GM12875 (cell line): ENCODE data around the gene PGGT1B.

Experiments used
- H3K4me3 ChIP-seq: one replicate; pipeline ENCODE4 v1.5.1; 2011; ENCODE audit warnings: low read depth, low read length, control low read depth
- TF ChIP-seq, protein P1 (sequence below): IDR thresholded peaks from 2 replicates; pipeline ENCODE4 v1.5.1; 2011; ENCODE audit warnings: low read depth, mild to moderate bottlenecking, control low read depth, inconsistent platforms, low read length, moderate library complexity, borderline replicate concordance; ENCODE audit not compliant: insufficient read depth

The PGGT1B gene

DNA sequence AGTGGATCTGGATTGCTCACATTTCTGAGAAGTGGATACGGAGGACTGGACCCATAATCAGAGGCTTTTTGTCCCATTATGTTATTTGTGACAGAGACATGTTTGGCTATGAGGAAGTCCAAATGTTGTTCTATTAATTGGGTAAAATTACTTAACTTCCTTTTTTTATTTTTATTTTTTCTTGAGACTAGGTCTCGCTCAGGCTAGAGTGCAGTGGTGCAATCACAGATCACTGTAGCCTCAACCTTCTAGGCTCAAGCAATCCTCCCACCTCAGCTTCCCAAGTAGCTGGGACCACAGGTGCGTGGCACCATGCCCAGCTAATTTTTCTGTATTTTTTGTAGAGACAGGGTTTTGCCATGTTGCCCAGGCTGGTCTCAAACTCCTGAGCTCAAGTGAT, 11.9 kb upstream of the PGGT1B start:
- no peak overlapping the region for H3K4me3 ChIP-seq
- TF ChIP-seq, protein P1, sequence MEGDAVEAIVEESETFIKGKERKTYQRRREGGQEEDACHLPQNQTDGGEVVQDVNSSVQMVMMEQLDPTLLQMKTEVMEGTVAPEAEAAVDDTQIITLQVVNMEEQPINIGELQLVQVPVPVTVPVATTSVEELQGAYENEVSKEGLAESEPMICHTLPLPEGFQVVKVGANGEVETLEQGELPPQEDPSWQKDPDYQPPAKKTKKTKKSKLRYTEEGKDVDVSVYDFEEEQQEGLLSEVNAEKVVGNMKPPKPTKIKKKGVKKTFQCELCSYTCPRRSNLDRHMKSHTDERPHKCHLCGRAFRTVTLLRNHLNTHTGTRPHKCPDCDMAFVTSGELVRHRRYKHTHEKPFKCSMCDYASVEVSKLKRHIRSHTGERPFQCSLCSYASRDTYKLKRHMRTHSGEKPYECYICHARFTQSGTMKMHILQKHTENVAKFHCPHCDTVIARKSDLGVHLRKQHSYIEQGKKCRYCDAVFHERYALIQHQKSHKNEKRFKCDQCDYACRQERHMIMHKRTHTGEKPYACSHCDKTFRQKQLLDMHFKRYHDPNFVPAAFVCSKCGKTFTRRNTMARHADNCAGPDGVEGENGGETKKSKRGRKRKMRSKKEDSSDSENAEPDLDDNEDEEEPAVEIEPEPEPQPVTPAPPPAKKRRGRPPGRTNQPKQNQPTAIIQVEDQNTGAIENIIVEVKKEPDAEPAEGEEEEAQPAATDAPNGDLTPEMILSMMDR, result no peak

DNA sequence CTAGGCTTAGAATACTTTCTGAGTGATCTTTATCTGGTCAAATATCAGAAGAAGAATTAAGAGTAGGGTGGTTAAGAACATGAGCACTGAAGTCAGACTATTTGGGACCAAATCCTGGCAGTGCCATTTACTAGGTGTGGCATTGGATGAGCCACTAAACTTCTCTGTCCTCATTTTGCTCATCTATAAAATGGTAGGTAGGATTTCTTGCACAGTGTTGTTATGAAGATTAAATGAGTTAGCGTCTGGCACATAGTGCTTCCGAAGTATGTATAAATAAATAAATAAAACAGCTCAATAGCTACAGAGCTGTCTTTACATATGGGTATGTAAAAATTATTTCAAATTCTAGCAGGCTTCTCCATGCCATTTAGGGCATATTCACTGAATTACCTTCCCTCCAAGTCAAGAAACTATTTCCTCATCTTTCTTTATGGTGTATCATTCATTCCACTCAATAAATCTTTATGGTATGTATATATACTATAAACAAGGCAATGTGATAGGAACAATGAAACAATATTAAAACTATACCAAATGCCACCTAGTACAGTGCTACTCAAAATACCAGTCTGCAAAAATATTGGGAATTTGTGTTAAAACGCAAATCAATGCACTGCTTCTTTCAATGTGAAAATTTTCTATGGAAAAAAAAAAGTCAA, 9.8 kb upstream of the PGGT1B start:
- TF ChIP-seq, protein P1, result no peak

DNA sequence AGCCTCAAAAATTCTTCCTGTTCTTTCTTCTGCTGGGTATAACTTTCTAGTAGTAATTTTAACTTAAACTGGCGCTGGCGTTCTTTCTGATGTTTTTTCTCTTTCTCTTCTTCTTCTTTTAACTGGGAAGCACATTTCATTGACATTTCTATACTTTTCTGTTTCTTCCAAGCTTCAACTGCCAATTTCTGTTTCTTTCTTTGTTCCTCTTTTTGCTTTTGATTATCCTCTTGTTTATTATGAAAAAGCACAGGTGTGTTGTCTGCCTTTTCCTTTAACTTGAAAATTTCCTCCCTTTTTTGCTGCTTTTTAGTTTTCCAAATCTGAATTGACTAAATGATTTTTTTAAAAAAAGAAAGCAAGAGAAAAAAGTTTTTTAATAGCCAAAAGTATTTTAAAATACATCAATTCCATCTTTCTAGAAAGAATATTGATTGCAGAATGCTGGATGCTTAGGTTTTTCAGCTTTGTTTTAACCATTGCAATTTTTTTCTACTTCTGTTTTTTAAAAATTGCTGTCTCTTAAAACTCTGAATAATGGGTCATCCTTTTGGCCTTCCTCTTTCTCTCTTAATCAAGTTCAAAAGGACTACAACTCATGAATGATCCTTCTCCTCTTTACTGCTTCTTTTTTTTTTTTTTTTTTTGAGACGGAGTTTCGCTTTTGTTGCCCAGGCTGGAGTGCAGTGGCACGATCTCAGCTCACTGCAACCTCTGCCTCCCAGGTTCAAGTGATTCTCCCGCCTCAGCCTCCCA, 8.8 kb upstream of the PGGT1B start:
- TF ChIP-seq, protein P1, result no peak
- H3K4me3 ChIP-seq, result no peak overlapping the region

More for the DNA sequence above, 9.8 kb upstream of the PGGT1B start:
- H3K4me3 ChIP-seq, result no peak overlapping the region

DNA sequence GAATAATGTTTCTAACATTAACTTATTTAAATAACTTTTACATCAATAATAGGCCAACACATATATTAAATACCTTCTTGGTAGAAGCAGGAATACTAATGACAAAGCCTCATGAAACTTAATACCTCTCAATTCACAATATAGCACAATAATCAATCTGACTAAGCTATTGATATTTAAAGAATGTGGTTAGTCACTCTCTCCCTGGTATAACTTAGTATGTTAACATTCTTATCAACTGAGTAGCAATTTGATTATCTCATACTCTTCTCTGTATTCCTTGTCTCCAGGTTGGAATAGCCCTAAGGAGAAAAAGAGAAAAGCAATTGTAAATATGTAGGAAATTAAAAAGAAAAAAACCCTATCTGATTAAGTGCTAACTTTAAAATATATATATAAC, 4.9 kb upstream of the PGGT1B start:
- TF ChIP-seq, protein P1, result no peak
- H3K4me3 ChIP-seq, result no peak overlapping the region

DNA sequence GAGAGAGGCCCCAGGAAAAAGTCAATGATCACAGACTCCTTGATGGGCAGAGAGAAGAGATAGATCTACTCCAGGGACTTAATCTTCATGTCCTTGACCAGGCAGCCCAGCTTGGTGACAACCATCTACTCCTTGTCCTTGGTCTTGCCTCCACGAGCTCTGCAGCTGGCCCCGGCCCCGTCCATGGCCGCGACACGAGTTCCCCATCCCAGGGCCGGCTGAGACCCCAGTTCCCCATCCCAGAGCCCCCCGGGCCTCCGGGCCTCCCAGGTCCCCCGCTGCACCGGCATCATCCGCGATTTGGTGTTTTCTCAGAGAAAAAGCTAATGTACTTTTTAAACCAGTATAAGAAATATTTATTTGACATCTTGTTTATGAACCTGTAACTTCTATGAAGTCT, 2.5 kb upstream of the PGGT1B start:
- no peak overlapping the region for H3K4me3 ChIP-seq
- TF ChIP-seq, protein P1, result no peak

DNA sequence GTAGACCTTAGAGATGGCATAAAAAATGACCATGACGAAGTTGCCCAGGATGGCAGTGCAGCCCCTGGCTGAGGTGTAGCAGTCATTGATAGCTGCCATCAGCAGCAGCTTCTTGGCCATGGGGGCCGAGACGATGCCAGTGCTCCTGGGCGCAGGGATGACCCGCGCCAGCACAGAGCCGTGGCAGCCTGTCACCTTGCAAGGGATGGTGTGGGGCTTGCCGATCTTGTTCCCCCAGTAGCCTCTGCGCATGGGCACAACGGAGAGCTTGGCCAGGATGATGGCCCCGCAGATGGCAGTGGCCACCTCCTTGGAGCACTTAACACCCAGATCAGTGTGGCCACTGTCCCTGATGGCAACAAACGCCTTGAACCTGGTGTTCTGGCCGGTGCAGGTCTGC, 2.1 kb upstream of the PGGT1B start:
- TF ChIP-seq, protein P1, result no peak
- H3K4me3 ChIP-seq, result no peak overlapping the region

DNA sequence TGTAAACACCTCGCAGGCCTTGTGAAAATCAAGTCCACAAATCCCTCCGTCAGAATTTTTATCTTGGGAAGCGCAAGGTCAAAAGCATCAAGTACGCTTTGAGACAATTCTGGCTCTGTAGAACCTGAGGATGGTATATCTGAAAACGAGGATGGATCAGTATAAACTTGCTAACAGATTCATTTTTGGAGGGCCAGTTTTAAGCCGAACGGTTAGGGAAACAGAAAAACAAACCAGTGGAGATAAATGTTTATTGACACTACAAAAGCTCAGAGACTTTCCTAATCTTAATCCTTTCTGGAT, 352 bp upstream of the PGGT1B start:
- TF ChIP-seq, protein P1, result no peak
- H3K4me3 ChIP-seq, result peak overlapping the region; percentile 55
